OCI-LY1 (cell line): Measurements from ENCODE around the gene GRK2.

Source experiments
- CTCF ChIP-seq: fragments of 200-600 bp; sonication (generic), shearing (Covaris generic); IDR thresholded peaks from 2 replicates; pipeline ENCODE4 v1.5.1; 2017; ENCODE audit warnings: mild to moderate bottlenecking, antibody characterized with exemption, low read length, moderate library complexity, mixed read lengths
- EZH2 ChIP-seq: fragments of 200-600 bp; sonication (generic), shearing (Covaris generic); IDR thresholded peaks from 2 replicates; pipeline ENCODE4 v1.8.0; 2017; ENCODE audit warnings: borderline replicate concordance, mixed run types, mild to moderate bottlenecking, antibody characterized with exemption, low read length, moderate library complexity, mixed read lengths

DNA sequence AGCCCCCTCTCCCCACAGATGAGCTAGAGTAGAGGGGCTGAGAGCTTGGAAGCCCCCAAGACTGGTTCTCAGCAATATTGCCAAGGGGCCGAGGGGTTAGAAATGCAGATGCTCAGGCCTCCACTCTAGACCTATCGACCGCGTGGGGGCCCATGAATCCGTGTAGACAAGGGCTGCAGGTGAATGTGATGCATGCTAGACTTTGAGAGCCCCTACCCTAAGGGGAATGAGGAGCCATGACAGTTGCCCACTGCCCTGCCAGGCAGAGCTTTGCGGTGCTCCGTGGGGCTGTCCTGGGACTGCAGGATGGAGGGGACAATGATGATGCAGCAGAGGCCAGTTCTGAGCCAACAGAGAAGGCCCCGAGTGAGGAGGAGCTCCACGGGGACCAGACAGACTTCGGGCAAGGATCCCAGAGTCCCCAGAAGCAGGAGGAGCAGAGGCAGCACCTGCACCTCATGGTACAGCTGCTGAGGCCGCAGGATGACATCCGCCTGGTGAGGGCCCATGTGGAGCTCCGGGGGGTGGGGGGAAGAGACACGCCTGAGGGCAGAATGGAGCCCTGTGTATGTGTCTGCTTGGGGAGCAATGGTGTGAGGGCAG lies 38.3 kb downstream of the GRK2 start:
- no peak for TF ChIP-seq CTCF
- no peak for TF ChIP-seq EZH2
